ENCODE measurements around the gene PRR12. TPM values are rescaled to one million over a fixed set of nuclear protein-coding genes. Genes with fewer than 3 reads are reported as not detected.

PRR12 gene
- polyA plus RNA-seq, 1 donor (not counting 4 experiments of a cell fraction or from before 2014, with no cell fraction given): 0.35 TPM

DNA sequence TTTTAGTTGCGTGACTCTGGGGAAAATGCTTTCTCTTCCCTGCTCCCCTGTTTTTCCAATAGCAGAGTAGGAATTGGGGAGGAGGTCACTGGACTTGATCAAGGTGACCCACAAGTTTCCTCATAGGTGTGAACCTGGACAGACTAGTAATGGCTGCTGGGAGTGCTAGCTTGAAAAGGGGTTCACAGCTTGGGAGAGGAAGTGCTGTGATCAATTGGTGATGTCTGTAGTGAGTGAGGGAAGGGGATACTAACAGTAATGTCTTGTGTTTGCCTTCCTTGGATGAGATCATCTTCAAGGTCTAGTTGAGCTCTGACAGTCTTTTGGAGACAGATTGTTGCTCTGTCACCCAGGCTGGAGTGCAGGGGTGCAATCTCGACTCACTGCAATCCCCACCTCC, 76.5 kb downstream of the PRR12 start:
- dilution Hi-C loops (cut with MboI; ENCODE audit: extremely low pct_ligation_motif_present, low sequenced_read_pairs): no loop called here
- Histone ChIP-seq H3K27ac (ENCODE audit: control insufficient read depth, insufficient read depth, low read length) (no peak overlapping the region), H3K4me3 (ENCODE audit: control insufficient read depth in 2 of 3, extremely low read depth in 1 of 3, insufficient read depth in 2 of 3, low read depth in 1 of 3, low read length in 3 of 3) (no peak overlapping the region), H3K9me3 (ENCODE audit: control insufficient read depth, low read depth, low read length) (no peaks in the 10 kb centered on the region), H3K27me3 (ENCODE audit: control insufficient read depth, extremely low read depth, insufficient read depth, low read length) (no peaks in the 10 kb centered on the region), H2AFZ (ENCODE audit: control insufficient read depth, low read length) (no peak overlapping the region), H3K4me1 (ENCODE audit: control insufficient read depth, extremely low read depth, insufficient read depth, low read length) (peaks cover 12% of the 10 kb centered on the region), H3K9ac (ENCODE audit: control insufficient read depth, extremely low read depth, insufficient read depth, low read length) (no peak overlapping the region), H3K79me2 (ENCODE audit: control insufficient read depth, insufficient read depth, low read length) (peaks cover 31% of the 10 kb centered on the region), H3K36me3 (ENCODE audit: control insufficient read depth in 2 of 2, extremely low read depth in 1 of 2, insufficient read depth in 2 of 2, low read length in 2 of 2) (peaks cover 3 to 14% of the 10 kb centered on the region in 2 experiments), H4K20me1 (ENCODE audit: control insufficient read depth, extremely low read depth, insufficient read depth, low read length) (peaks cover 11% of the 10 kb centered on the region), H3K9me1 (ENCODE audit: control insufficient read depth, extremely low read depth, insufficient read depth, low read length) (no peaks in the 10 kb centered on the region), H3K4me2 (ENCODE audit: control insufficient read depth, extremely low read depth, insufficient read depth, low read depth, low read length) (no peak overlapping the region)
- TF ChIP-seq, protein P1, sequence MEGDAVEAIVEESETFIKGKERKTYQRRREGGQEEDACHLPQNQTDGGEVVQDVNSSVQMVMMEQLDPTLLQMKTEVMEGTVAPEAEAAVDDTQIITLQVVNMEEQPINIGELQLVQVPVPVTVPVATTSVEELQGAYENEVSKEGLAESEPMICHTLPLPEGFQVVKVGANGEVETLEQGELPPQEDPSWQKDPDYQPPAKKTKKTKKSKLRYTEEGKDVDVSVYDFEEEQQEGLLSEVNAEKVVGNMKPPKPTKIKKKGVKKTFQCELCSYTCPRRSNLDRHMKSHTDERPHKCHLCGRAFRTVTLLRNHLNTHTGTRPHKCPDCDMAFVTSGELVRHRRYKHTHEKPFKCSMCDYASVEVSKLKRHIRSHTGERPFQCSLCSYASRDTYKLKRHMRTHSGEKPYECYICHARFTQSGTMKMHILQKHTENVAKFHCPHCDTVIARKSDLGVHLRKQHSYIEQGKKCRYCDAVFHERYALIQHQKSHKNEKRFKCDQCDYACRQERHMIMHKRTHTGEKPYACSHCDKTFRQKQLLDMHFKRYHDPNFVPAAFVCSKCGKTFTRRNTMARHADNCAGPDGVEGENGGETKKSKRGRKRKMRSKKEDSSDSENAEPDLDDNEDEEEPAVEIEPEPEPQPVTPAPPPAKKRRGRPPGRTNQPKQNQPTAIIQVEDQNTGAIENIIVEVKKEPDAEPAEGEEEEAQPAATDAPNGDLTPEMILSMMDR (optimal IDR thresholded peaks at IDR 0.05 in 1 of 3, IDR thresholded peaks at IDR 0.05 in 1 of 3, conservative IDR thresholded peaks at IDR 0.05 in 1 of 3; ENCODE audit: extremely low read depth in 1 of 3, insufficient read depth in 2 of 3, low read length in 3 of 3): no peak
- TF ChIP-seq EZH2 (IDR thresholded peaks at IDR 0.05; ENCODE audit: low read length): no peak
- FAIRE-seq (no peak), DNase-seq (ENCODE audit: low read depth, low spot score) (no peak)

DNA sequence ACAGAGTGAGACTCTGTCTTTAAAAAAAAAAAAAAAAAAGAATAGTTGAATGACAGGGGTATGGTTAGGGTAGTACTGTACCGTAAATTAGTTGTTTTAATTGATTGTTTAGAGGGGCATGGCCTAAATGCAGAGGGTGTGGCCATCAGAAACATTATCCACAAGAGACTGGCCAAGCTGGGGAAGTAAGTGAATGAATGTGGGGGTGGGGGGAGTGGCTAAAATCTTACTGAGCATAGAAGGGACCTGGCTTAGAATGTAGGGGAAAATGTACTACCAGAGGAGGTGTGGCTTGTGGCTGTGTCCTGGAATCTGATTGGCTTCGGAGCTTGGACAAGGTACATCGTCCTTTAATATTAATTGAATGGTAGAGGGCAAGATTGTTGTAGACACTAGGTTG, 78.5 kb downstream of the PRR12 start:
- Histone ChIP-seq H3K27me3 (ENCODE audit: control insufficient read depth, extremely low read depth, insufficient read depth, low read length) (no peaks in the 10 kb centered on the region), H3K79me2 (ENCODE audit: control insufficient read depth, insufficient read depth, low read length) (peaks cover 19% of the 10 kb centered on the region), H3K9me1 (ENCODE audit: control insufficient read depth, extremely low read depth, insufficient read depth, low read length) (no peaks in the 10 kb centered on the region), H4K20me1 (ENCODE audit: control insufficient read depth, extremely low read depth, insufficient read depth, low read length) (no peaks in the 10 kb centered on the region), H3K36me3 (ENCODE audit: control insufficient read depth in 2 of 2, extremely low read depth in 1 of 2, insufficient read depth in 2 of 2, low read length in 2 of 2) (peaks cover 0 to 5% of the 10 kb centered on the region in 2 experiments), H3K4me2 (ENCODE audit: control insufficient read depth, extremely low read depth, insufficient read depth, low read depth, low read length) (no peak overlapping the region), H2AFZ (ENCODE audit: control insufficient read depth, low read length) (no peak overlapping the region), H3K4me1 (ENCODE audit: control insufficient read depth, extremely low read depth, insufficient read depth, low read length) (no peaks in the 10 kb centered on the region), H3K9me3 (ENCODE audit: control insufficient read depth, low read depth, low read length) (no peaks in the 10 kb centered on the region), H3K9ac (ENCODE audit: control insufficient read depth, extremely low read depth, insufficient read depth, low read length) (no peak overlapping the region), H3K27ac (ENCODE audit: control insufficient read depth, insufficient read depth, low read length) (no peak overlapping the region), H3K4me3 (ENCODE audit: control insufficient read depth in 2 of 3, extremely low read depth in 1 of 3, insufficient read depth in 2 of 3, low read depth in 1 of 3, low read length in 3 of 3) (no peak overlapping the region)
- dilution Hi-C loops (cut with MboI; ENCODE audit: extremely low pct_ligation_motif_present, low sequenced_read_pairs): no loop called here
- FAIRE-seq (no peak), DNase-seq (ENCODE audit: low read depth, low spot score) (no peak)
- TF ChIP-seq EZH2 (IDR thresholded peaks at IDR 0.05; ENCODE audit: low read length): no peak
- TF ChIP-seq, protein P1 (optimal IDR thresholded peaks at IDR 0.05 in 1 of 3, IDR thresholded peaks at IDR 0.05 in 1 of 3, conservative IDR thresholded peaks at IDR 0.05 in 1 of 3; ENCODE audit: extremely low read depth in 1 of 3, insufficient read depth in 2 of 3, low read length in 3 of 3): no peak

Measured in keratinocyte (primary cell).